ENCODE data around the gene SLC17A2. TPM values are rescaled to one million over a fixed set of nuclear protein-coding genes. Genes with fewer than 3 reads are reported as not detected.

The SLC17A2 gene
- polyA plus RNA-seq, 1 experiment: not detected

DNA sequence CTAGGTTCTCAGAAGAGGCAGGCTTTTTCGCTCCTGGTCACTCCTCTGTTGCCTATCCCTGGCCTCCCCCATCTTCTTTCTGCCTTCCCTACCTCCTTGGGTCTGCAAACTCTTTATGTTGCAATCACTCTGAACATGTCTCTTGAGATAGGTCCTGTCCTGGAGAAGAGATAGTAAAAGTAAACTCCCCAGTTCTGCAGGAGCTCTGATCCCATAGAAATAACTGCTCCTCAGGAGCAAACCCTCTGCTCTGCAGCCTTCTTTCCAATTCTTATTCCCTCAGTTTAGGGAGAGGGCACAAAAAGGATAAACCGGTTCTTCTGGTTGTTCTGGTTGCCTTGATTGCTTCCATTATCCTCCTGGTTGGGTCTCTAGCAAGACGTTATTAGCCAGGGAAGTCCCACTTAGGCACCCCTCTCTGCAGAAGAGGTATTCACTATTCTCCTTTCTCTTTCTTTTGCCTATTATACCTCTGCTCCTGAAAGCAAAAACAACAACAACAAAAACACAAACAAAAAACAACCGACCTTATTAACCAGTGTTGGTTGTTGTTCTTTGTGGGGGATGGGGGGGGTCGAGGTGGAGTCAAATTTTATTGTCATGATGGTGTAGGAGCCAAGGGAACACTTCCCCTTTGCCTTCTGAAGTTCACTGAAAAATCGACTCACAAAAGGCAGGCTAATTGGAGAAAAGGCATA lies 33.1 kb upstream of the SLC17A2 start:
- no peak for DNase-seq (ENCODE audit: low read depth)

DNA sequence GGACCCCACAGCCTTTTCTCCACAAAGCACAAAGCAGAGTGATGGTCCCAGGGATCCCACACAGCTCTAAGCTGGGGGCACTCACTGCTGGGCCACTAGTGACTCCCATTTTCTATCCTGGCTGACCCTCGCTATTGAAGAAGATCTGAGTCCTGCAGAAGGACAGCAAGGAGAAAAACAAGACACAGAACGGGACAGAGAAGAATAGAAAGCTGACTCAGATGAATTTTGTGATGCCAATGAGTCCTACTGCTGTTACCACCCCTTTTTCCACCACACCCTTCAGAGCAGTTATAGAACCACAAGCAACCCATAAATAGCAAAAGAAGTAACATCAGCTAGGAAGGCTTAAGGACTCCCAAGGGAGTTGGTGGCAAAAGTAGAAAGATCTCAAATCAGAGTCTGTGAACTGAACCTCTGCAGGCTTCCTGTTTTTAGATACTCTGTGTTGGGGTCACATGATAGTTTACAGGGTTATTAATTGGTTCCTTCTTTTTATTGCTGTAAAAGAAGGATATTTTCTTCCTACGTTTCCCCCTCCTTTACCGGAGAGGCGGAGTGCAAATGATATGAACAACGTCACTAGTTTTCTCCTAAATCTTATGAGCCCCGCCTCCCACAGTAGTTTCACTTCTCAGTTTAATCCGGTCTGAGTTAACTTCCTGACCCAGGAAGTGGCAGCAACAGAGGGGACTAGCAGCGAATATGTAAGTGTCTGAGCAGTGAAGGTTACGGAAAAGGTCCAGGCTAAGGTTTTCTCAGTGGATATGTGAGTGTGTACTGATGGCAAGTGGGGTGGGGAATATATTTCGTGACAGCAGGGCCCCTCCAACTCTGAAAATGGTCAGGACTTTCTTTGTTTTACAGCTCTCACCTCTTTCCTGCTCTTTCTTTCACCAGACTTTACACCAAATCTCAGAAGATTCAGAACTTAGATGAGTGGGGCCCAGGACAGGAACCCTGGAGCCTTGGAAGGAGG lies 31.9 kb upstream of the SLC17A2 start, which contains the start of gene TRIM38:
TSS of gene TRIM38 (plus strand) at position 654 of the 979 bp plus-strand sequence. CDS start 3,721 bp downstream, outside the sequence.
- ChIA-PET POLR2A (interaction anchor here (0.6 to 1.0 kb wide), 2 partner anchors 9 to 70 kb away, joined by 3 to 4 read pairs; no protein-coding TSS in a partner anchor), CTCF (interaction anchor here (0.6 to 1.3 kb wide), 5 partner anchors 14 to 1167 kb away, joined by 3 to 5 read pairs (median 4); no protein-coding TSS in a partner anchor)
- DNase-seq (ENCODE audit: low read depth): peak; percentile 83
- H3K27me3 ChIP-seq (ENCODE audit: control insufficient read depth, insufficient read depth, low read length): no peaks in the 10 kb centered on the region
- peak within 1 kb of the TSS; percentile 70 for H3K4me3 ChIP-seq (ENCODE audit: low read depth, low read length)
- TF ChIP-seq, protein P1, sequence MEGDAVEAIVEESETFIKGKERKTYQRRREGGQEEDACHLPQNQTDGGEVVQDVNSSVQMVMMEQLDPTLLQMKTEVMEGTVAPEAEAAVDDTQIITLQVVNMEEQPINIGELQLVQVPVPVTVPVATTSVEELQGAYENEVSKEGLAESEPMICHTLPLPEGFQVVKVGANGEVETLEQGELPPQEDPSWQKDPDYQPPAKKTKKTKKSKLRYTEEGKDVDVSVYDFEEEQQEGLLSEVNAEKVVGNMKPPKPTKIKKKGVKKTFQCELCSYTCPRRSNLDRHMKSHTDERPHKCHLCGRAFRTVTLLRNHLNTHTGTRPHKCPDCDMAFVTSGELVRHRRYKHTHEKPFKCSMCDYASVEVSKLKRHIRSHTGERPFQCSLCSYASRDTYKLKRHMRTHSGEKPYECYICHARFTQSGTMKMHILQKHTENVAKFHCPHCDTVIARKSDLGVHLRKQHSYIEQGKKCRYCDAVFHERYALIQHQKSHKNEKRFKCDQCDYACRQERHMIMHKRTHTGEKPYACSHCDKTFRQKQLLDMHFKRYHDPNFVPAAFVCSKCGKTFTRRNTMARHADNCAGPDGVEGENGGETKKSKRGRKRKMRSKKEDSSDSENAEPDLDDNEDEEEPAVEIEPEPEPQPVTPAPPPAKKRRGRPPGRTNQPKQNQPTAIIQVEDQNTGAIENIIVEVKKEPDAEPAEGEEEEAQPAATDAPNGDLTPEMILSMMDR (IDR thresholded peaks at IDR 0.05; ENCODE audit: insufficient read depth, low read depth, low read length): no peak
- peaks cover 10% of the 10 kb centered on the region for H3K36me3 ChIP-seq (ENCODE audit: control insufficient read depth, insufficient read depth, low read length)

More for the DNA sequence above, 33.1 kb upstream of the SLC17A2 start:
- ChIA-PET CTCF (interaction anchor here (1.3 kb wide), 1 partner anchor 244 kb away, joined by 4 read pairs; no protein-coding TSS in a partner anchor), POLR2A (no interaction called here)
- H3K4me3 ChIP-seq (ENCODE audit: low read depth, low read length): peak overlapping the region; percentile 70
- TF ChIP-seq, protein P1 (IDR thresholded peaks at IDR 0.05; ENCODE audit: insufficient read depth, low read depth, low read length): no peak
- peaks cover 10% of the 10 kb centered on the region for H3K36me3 ChIP-seq (ENCODE audit: control insufficient read depth, insufficient read depth, low read length)
- H3K27me3 ChIP-seq (ENCODE audit: control insufficient read depth, insufficient read depth, low read length): no peaks in the 10 kb centered on the region

DNA sequence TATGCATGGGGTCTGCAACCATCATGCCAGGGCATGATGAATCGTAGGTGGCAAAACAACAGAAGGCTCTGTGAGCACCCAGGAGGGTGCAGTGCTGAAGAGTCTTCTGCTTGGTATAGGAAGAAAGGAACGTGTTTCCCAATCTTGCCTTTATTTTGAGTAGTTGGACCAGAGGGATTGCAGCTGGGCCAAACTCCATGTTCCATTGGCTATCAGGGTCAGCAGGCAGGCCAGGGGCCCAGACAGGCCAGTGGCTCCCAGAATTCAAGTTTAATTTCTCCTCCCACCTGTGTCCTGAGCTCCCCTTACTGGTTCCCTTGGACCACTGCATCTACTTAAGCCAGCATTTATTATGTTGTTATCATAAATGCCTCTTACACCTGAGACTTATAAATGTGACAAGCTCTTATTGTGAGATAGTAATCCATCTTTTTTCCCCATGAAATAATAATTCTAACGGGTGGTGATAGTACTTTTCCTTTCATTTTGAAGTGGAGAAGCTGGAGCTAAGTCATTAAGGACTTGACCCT lies 31.2 kb upstream of the SLC17A2 start:
- ChIA-PET CTCF (interaction anchor here (0.7 to 1.1 kb wide), 3 partner anchors 15 to 31 kb away, joined by 3 to 5 read pairs (median 4); no protein-coding TSS in a partner anchor), POLR2A (interaction anchor here (1.0 kb wide), 1 partner anchor 10 kb away, joined by 3 read pairs; no protein-coding TSS in a partner anchor)
- Histone ChIP-seq H3K36me3 (ENCODE audit: control insufficient read depth, insufficient read depth, low read length) (peaks cover 8% of the 10 kb centered on the region), H3K4me3 (ENCODE audit: low read depth, low read length) (peak overlapping the region; percentile 70; the same call in 1 of the 2 replicates), H3K27me3 (ENCODE audit: control insufficient read depth, insufficient read depth, low read length) (no peaks in the 10 kb centered on the region)
- DNase-seq (ENCODE audit: low read depth): no peak
- TF ChIP-seq, protein P1 (IDR thresholded peaks at IDR 0.05; ENCODE audit: insufficient read depth, low read depth, low read length): no peak

DNA sequence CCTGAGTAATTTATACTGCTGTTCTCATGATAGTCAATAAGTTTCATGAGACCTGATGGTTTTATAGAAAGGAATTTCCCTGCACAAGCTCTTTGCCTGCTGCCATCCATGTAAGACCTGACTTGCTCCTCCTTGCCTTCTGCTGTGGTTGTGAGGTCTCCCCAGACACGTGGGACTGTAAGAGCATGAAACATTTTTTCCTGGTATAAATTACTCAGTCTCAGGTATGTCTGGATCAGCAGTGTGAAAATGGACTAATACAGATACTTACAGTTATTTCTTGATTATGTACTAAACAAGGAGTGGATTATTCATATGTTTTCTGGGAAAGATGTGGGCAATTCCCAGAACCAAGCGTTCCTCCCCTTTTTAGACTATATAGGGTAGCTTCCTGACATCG lies 30.2 kb upstream of the SLC17A2 start:
- DNase-seq (ENCODE audit: low read depth): no peak
- Histone ChIP-seq H3K4me3 (ENCODE audit: low read depth, low read length) (no peak overlapping the region), H3K27me3 (ENCODE audit: control insufficient read depth, insufficient read depth, low read length) (no peaks in the 10 kb centered on the region), H3K36me3 (ENCODE audit: control insufficient read depth, insufficient read depth, low read length) (peaks cover 3% of the 10 kb centered on the region)
- ChIA-PET POLR2A (no interaction called here), CTCF (no interaction called here)
- TF ChIP-seq, protein P1 (IDR thresholded peaks at IDR 0.05; ENCODE audit: insufficient read depth, low read depth, low read length): no peak
